HG03175 (cell line): ENCODE results near the gene ELMO1.

Source experiments
- ATAC-seq: cut with Tn5 transposase; IDR thresholded peaks from one replicate; pipeline ENCODE4 v1.9.1; 2021; ENCODE audit warnings: mild to moderate bottlenecking, moderate library complexity; ENCODE audit not compliant: unreplicated experiment

ELMO1 gene

GRCh38 chr7:36942025-36942424, 506.6 kb downstream of the ELMO1 start:
- no peak for ATAC-seq

- ATAC-seq = no peak
Observed at GRCh38 chr7:36941359-36941758, 507.3 kb downstream of the ELMO1 start.

- no peak for ATAC-seq
Observed at GRCh38 chr7:36939816-36940215, 508.8 kb downstream of the ELMO1 start.

- ATAC-seq = no peak
Observed at GRCh38 chr7:36937754-36938563, 510.7 kb downstream of the ELMO1 start.

GRCh38 chr7:36931892-36932291, 516.8 kb downstream of the ELMO1 start:
- no peak for ATAC-seq

GRCh38 chr7:36929791-36930190, 518.9 kb downstream of the ELMO1 start:
- no peak for ATAC-seq

GRCh38 chr7:36928718-36929117, 519.9 kb downstream of the ELMO1 start:
- no peak for ATAC-seq

GRCh38 chr7:36928311-36928710, 520.4 kb downstream of the ELMO1 start:
- no peak for ATAC-seq

- no peak for ATAC-seq
Observed at GRCh38 chr7:36925691-36926090, 523.0 kb downstream of the ELMO1 start.

GRCh38 chr7:36925207-36925606, 523.5 kb downstream of the ELMO1 start:
- ATAC-seq = no peak

- ATAC-seq = no peak
Observed at GRCh38 chr7:36923943-36924436, 524.7 kb downstream of the ELMO1 start.

GRCh38 chr7:36923185-36923584, 525.5 kb downstream of the ELMO1 start:
- no peak for ATAC-seq

GRCh38 chr7:36920433-36920832, 528.2 kb downstream of the ELMO1 start:
- no peak for ATAC-seq

- ATAC-seq = no peak
Observed at GRCh38 chr7:36919738-36920137, 528.9 kb downstream of the ELMO1 start.

GRCh38 chr7:36918591-36918990, 530.1 kb downstream of the ELMO1 start:
- no peak for ATAC-seq

GRCh38 chr7:36916619-36917018, 532.0 kb downstream of the ELMO1 start:
- ATAC-seq = no peak

GRCh38 chr7:36916116-36916515, 532.5 kb downstream of the ELMO1 start:
- ATAC-seq = no peak

- ATAC-seq = no peak
Observed at GRCh38 chr7:36911788-36912187, 536.9 kb downstream of the ELMO1 start.

- ATAC-seq = no peak
Observed at GRCh38 chr7:36910859-36911258, 537.8 kb downstream of the ELMO1 start.

- no peak for ATAC-seq
Observed at GRCh38 chr7:36910401-36910800, 538.3 kb downstream of the ELMO1 start.

GRCh38 chr7:36906956-36907635, 541.6 kb downstream of the ELMO1 start:
- no peak for ATAC-seq

- ATAC-seq = no peak
Observed at GRCh38 chr7:36906448-36906847, 542.2 kb downstream of the ELMO1 start.
